GM19468 (cell line): ENCODE results near the gene DLGAP5.

Experiments
- ATAC-seq: cut with Tn5 transposase; IDR thresholded peaks from one replicate; pipeline ENCODE4 v1.9.1; 2021; ENCODE audit warnings: mild to moderate bottlenecking, moderate library complexity, moderate number of reproducible peaks; ENCODE audit not compliant: unreplicated experiment; ENCODE audit errors: extremely low read depth

The DLGAP5 gene

GRCh38 chr14:55191203-55192053 lies at the start of gene DLGAP5:
Gene DLGAP5, minus strand, starts transcription at chr14:55191585. Its CDS starts 2,406 bp downstream, at chr14:55189179.
- peak; percentile 85 for ATAC-seq

GRCh38 chr14:55240526-55241178 lies 49.3 kb upstream of the DLGAP5 start:
- no peak for ATAC-seq

GRCh38 chr14:55239320-55239719 lies 47.9 kb upstream of the DLGAP5 start:
- ATAC-seq, result no peak

DNA sequence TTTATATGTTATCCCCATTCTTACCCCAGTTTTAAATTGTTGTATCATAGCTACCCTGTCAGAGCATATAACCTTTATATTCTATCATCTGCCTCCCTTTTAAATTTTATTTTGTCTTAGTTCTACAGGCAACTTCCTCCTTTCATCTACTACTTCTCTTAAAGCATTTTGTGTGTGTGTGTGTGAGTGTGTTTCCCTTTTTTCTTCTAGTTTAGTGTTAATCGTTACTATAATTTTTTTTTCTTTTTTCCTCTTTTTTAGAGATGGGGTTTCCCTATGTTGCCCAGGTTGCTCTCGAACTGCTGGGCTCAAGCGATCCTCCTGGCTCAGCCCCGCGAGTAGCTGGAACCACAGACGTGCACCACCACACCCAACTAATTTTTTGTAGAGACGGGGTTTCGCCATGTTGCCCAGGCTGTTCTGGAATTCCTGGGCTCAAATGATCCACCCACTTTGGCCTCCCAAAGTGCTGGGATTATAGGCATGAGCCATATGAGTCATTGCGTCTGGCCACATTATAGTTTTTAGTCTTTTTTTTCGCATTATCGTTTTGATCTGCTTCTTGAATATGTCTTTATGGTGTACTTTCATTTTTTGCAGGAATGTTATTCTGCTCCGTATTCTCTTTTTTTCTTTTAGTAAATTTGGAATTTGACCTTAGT lies 46.8 kb upstream of the DLGAP5 start:
- ATAC-seq, result no peak

GRCh38 chr14:55233591-55233990 lies 42.2 kb upstream of the DLGAP5 start:
- ATAC-seq, result no peak

DNA sequence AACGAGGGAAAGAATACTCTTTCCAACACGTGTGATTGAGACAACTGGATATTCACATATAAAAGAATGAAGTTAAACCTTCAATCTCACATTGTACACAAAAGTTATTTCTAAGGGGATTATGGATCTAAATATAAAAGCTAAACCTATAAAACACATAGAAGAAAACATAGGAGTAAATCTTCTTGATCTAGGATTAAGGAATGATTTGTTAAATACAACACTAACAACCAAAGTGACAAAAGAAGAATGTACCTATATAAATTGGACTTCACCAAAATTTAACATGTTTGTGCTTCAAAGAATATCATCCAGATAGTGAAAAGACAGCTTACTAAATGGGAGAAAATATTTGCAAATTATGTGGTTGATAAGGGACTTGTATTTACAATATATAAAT lies 36.9 kb upstream of the DLGAP5 start:
- ATAC-seq, result no peak

DNA sequence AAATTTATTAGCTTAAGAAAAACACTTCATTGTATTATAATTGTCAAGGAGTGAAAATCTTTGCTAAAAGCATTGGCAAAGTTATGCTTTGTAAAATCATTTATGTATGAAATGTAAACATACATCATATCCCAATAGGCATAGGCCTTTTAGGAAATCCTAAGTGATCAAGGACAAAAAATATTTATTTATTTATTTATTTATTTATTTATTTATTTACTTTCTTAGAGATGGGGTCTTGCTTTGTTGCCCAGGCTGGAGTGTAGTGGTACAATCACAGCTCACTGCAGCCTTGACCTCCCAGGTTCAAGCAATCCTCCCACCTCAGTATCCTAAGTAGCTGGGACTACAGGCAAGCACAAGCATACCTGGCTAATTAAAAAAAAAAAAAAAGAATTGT lies 32.0 kb upstream of the DLGAP5 start:
- no peak for ATAC-seq

GRCh38 chr14:55221968-55222367 lies 30.6 kb upstream of the DLGAP5 start:
- ATAC-seq, result no peak

DNA sequence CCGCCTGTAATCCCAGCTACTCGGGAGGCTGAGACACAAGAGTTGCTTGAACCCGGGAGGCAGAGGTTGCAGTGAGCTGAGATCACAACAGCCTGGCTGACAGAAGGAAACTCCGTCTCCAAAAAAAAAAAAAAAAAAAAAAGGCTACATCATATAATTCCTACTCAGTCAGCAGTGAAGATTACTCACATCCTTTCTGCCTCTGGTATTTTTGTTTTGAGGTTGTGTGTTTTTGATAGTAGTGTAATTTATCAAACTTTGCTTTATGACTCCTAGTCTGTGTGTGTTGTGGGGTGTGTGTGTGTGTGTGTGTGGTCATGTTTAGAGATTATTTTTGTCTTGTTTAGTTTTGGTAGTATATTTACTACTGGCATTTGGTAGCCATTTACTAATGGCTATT lies 29.8 kb upstream of the DLGAP5 start:
- no peak for ATAC-seq

GRCh38 chr14:55220230-55220629 lies 28.8 kb upstream of the DLGAP5 start:
- no peak for ATAC-seq

DNA sequence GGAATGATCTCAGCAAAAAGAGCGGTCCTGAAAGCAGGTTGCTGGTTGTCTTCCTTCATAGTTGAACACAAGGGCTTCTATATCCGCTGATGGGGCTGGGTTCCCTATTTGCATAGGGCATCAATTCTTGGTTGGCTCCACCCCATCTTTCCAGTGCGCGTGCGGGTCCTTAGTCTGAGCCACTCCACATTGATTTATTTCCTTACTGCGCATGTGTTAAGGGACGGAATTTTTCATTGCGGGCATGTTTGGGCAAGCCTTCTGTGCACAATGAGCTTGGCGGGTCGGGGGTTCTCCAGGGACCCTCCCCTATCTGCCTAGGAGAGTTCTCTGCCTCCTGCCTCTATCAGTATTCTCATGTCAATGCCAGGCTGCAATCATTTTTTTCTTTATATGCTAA lies 21.2 kb upstream of the DLGAP5 start:
- no peak for ATAC-seq

DNA sequence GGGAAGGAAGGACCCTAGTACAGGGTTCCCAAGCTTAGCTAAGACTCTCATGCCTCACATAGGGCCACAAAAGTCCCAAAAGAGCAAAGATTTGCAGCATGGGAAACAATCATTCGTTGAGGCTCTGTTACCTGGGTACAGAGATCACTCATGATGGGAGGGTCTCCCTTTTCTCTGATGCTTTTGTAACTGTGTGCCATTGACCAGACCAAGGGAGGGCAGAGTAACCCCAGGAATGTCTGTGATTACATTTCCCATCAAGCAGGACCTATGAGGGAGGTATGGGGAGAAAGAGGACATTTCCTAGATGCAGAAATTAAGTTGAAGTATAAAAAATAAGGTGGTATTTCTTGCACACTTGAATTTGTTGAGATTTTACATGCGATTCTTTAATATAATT lies 16.4 kb upstream of the DLGAP5 start:
- ATAC-seq, result no peak

DNA sequence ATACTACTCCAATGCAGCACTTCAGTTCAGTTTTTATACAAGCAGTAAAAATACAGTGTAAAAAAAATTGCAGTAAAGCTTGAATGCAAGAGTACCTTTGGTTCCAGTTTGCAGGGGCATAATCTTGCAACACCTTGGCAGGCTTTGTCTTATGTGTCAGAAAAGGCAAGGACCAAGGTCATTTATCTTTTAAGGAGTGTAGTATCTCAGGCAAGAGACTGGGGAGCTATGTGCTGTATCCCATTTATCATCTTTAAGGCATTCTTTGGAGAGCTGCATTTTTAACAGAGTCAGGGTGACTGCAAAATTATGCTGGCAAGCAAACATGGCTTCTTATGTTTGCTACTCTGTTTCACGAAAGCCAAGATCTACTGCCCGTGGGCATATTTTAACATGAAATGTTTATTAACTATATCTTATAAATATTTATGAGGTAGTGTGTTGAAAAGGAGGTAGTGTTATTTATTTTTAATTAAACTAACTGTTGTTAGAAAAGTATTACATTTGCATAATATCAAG lies 14.8 kb upstream of the DLGAP5 start:
- ATAC-seq, result no peak

- no peak for ATAC-seq
Observed at GRCh38 chr14:55201219-55202101, 10.1 kb upstream of the DLGAP5 start.

- no peak for ATAC-seq
Observed at GRCh38 chr14:55200651-55201050, 9.3 kb upstream of the DLGAP5 start.

DNA sequence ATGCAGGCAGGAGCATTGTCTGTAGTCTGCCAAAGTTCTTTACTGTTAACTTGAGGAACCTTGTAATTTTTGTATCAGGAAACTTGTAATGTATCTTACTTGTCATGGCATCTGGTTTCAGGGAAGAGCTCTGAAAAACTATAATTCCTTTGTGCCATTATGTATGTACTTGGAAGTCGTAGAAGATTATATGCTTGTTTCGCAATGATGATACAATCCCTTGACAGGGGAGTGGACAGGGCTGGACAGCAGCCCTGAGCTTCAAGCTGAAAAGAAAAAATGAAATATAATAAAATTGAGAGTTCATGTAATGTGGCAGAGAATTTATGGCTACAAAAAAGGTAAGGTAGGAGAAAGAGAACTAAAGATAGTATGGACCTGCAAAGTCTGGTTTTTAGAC lies 7.4 kb upstream of the DLGAP5 start:
- no peak for ATAC-seq

DNA sequence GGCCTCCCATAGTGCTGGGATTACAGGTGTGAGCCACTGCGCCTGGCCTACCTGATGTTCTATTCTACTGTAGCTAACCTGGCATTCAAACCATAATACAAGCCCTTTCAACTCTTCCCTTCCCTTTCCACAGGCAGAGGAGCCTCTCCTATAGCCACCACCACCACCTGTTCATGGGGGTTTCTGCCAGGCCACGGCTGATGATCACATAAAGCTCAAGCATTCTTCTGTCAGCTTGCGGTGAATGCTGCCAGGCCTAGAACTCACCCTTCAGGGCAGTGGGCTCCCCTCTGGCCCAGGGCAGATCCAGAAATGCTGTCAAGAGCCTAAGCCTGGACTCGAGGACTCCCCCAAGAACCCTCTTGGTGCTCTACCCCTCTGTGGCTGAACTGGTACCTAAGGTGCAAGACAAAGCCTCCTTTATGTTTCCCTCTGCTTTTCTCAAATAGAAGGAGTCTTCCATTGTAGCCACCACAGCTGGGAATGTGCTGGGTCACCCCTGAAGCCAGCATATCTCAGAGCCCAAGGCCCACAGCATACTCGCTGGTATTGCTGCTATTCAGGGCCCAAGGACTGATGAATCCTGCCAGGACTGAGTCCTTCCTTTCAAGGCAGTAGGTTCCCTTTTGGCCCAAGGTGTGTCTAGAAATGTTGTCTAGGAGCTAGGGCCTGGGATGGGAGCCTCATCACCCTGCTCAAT lies 3.4 kb upstream of the DLGAP5 start:
- no peak for ATAC-seq

- no peak for ATAC-seq
Observed at GRCh38 chr14:55192054-55192621, 753 bp upstream of the DLGAP5 start.

DNA sequence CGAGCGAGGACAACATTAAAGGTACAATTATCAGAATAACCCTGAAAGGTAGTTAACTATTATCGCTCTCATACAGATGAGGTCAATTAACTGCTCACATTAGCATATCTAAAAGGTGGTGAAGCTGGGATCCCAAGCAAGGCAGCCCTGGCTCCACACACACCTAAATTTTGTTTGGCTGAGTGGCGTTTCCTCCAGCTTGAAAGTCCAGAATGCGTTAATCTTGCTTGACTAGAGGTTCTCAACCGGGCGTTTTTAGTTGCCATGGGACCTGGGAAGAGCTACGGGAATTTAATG lies 531 bp downstream of the DLGAP5 start:
- no peak for ATAC-seq
